ENCODE measurements around the gene APEX1.

DNA sequence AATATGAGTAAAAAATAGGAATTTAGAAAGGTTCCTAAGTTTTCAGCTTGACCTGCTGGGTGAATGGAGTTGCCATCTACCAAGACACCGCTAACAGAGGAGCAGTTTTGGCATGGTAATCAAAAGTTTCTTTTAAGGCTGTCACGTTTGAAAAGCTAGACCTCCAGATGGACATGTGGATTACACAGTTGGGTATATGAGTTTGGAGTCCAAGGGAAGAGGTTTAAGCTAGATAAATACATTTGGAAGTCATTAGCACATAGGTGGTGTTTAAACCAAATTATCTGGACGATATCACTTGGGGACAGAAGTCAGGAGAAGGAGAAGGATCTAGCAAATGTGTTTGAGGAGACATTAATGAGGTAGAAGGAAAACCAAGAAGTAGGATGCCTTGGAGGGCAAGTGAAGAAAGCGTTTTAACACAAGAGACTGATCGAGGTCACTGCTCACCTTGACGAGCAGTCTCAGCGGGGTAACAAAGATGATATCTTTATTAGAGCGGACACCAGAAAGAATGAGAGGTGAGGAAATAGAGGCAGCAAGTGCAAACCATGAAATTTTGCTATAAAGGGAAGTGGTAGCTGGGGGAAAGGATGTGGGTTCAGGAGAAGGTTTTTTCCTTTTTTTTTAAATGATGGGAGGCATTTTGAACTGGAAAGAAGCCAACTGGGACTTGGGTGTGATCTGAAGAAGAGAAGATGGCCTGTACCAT is 31.8 kb downstream of the APEX1 start:
- no peak for TF ChIP-seq SNAI2 (CRISPR knock-in tag; IDR thresholded peaks at IDR 0.05)
- TF ChIP-seq CREB5 (CRISPR knock-in tag; IDR thresholded peaks at IDR 0.05; ENCODE audit: low read depth) = no peak
- TF ChIP-seq PPARA (CRISPR knock-in tag; IDR thresholded peaks at IDR 0.05; ENCODE audit: borderline replicate concordance) = no peak

Data from SK-N-SH treated with all-trans-retinoic acid at 6 μM for 48 hours (cell line).